Measurements from ENCODE around the gene RALBP1.
"Not testable (repeated sequence)": the region's sequence is repeated elsewhere in the genome, so short reads cannot be mapped to it uniquely, and the experiment has no call there.

RALBP1 gene

DNA sequence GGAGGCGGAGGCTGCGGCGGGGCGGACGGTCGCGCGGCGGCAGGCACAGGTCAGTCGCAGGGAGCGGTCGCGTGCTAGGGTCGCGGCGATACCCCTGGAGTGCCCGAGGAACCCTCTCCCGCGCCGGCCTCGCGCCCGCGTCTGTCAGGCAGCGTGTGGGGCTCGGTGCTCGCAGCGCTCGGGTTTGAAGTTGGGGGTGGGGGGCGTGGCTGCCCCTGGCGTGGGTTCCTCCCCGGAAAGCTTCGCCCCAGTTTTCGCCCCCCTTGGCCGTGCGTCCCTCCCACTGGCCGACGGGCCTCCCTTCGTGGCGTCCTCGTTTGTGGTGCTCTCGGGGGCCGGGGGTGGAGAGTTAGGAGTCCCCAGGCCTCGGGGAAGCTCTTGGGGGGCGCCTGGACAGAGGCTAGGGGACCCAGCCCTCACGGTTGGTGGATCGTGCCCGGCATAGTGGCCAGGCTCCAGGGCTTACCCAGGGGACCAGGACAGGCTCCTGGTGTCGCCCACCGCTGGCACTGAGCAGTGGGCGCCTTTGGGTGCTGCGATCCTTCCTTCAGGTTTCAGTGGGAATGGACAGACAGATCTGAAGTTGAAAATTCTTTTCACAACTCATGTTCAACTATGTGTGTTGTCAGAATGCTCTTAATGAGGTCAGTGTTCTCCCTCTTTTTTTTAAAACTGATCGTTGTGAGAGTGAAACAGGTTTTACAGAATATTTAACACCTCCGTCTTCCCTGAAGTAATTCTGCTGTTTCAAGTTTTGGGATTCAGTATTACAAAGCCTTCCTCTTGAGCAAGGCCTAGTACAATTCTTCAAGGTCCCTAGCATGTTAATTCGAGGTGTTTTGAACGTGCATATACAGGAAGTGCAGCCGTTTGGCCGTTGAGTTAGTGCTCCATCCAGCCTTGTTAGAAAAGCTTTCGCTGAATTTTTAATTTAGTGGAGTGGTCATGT is 604 bp downstream of the RALBP1 start:
- Histone ChIP-seq H3K79me1 (ENCODE audit: low read depth, low read length) (peaks cover 13% of the 10 kb centered on the region), H3K4me3 (ENCODE audit: low read length in 2 of 2) (peak overlapping the region; percentile 66 to 97), H3K4me1 (ENCODE audit: control insufficient read depth in 2 of 2, insufficient read depth in 1 of 2, low read depth in 1 of 2, low read length in 2 of 2) (peaks cover 0 to 2% of the 10 kb centered on the region in 2 donors), H2BK5ac (ENCODE audit: low read length) (peak overlapping the region; percentile 78), H3K4me2 (ENCODE audit: insufficient read depth, low read length, poor library complexity, severe bottlenecking) (peak overlapping the region; percentile 89), H4K91ac (ENCODE audit: low read depth, low read length, poor library complexity) (no peak overlapping the region), H2AK5ac (ENCODE audit: low read depth, low read length) (peak overlapping the region; percentile 98), H3K9me3 (replicated peaks in 1 of 2; ENCODE audit: control insufficient read depth in 2 of 2, insufficient read depth in 1 of 2, low read depth in 1 of 2, low read length in 2 of 2) (no peaks in the 10 kb centered on the region), H3K18ac (ENCODE audit: low read length) (peak overlapping the region; percentile 96), H2AFZ (ENCODE audit: low read length) (peak overlapping the region; percentile 92), H3K27me3 (ENCODE audit: control insufficient read depth in 3 of 3, insufficient read depth in 3 of 3, low read depth in 1 of 3, low read length in 3 of 3) (peaks cover 0 to 4% (median 0%) of the 10 kb centered on the region in 3 experiments), H2BK120ac (ENCODE audit: low read depth, low read length) (peak overlapping the region; percentile 57), H3K27ac (replicated peaks; ENCODE audit: low read length) (peak overlapping the region; percentile 68), H3K36me3 (replicated peaks in 1 of 2; ENCODE audit: control insufficient read depth in 2 of 2, insufficient read depth in 2 of 2, low read length in 2 of 2) (peaks cover 2 to 15% of the 10 kb centered on the region in 2 donors), H3K14ac (ENCODE audit: low read length) (peak overlapping the region; percentile 99), H3K23ac (ENCODE audit: low read depth, low read length, poor library complexity) (peak overlapping the region; percentile 99), H2BK12ac (ENCODE audit: low read length) (peak overlapping the region; percentile 75), H3K4ac (ENCODE audit: low read length) (no peak overlapping the region), H2BK15ac (ENCODE audit: low read length) (peak overlapping the region; percentile 65), H4K8ac (ENCODE audit: low read depth, low read length) (no peak overlapping the region), H3K9ac (ENCODE audit: low read depth, low read length, poor library complexity) (peak overlapping the region; percentile 97)
- WGBS, 2 donors (ENCODE audit: extremely low coverage in 2 of 2, insufficient read length in 2 of 2, insufficient replicate concordance in 1 of 2), result no CpG with 5 or more reads among the region's 59 CpGs
- no peak for DNase-seq (ENCODE audit: low spot score)

DNA sequence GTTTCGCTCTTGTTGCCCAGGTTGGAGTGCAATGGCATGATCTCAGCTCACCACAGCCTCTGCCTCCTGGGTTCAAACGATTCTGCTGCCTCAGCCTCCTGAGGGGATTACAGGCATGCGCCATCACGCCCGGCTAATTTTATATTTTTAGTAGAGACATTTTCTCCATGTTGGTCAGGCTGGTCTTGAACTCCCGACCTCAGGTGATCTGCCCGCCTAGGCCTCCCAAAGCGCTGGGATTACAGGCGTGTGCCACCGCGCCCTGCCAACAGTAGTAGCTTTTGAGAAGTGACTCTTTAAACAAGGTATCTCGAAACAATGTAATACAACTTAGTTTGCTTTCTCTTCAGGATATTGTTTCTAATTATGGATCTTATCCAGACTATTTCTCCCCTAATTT is 1.6 kb downstream of the RALBP1 start:
- not testable (repeated sequence) for H3K4ac ChIP-seq (ENCODE audit: low read length); H4K8ac ChIP-seq (ENCODE audit: low read depth, low read length); H3K4me1 ChIP-seq (ENCODE audit: control insufficient read depth in 2 of 2, insufficient read depth in 1 of 2, low read depth in 1 of 2, low read length in 2 of 2); H2AK5ac ChIP-seq (ENCODE audit: low read depth, low read length); H3K9me3 ChIP-seq (replicated peaks in 1 of 2; ENCODE audit: control insufficient read depth in 2 of 2, insufficient read depth in 1 of 2, low read depth in 1 of 2, low read length in 2 of 2); H3K27ac ChIP-seq (replicated peaks; ENCODE audit: low read length); H4K91ac ChIP-seq (ENCODE audit: low read depth, low read length, poor library complexity); H2BK15ac ChIP-seq (ENCODE audit: low read length); H2AFZ ChIP-seq (ENCODE audit: low read length); H3K27me3 ChIP-seq (ENCODE audit: control insufficient read depth in 3 of 3, insufficient read depth in 3 of 3, low read depth in 1 of 3, low read length in 3 of 3); DNase-seq (ENCODE audit: low spot score); H2BK5ac ChIP-seq (ENCODE audit: low read length); H2BK120ac ChIP-seq (ENCODE audit: low read depth, low read length); H3K23ac ChIP-seq (ENCODE audit: low read depth, low read length, poor library complexity); H3K18ac ChIP-seq (ENCODE audit: low read length); H3K4me2 ChIP-seq (ENCODE audit: insufficient read depth, low read length, poor library complexity, severe bottlenecking); H3K9ac ChIP-seq (ENCODE audit: low read depth, low read length, poor library complexity); H3K14ac ChIP-seq (ENCODE audit: low read length); H2BK12ac ChIP-seq (ENCODE audit: low read length)
- Histone ChIP-seq H3K4me3 (ENCODE audit: low read length in 2 of 2) (peak overlapping the region in 1 of 2 donors; percentile 66), H3K36me3 (replicated peaks in 1 of 2; ENCODE audit: control insufficient read depth in 2 of 2, insufficient read depth in 2 of 2, low read length in 2 of 2) (peaks cover 2 to 18% of the 10 kb centered on the region in 2 donors), H3K79me1 (ENCODE audit: low read depth, low read length) (peaks cover 13% of the 10 kb centered on the region)
- no CpG with 5 or more reads among the region's 12 CpGs for WGBS, 2 donors (ENCODE audit: extremely low coverage in 2 of 2, insufficient read length in 2 of 2, insufficient replicate concordance in 1 of 2)

- H4K8ac ChIP-seq (ENCODE audit: low read depth, low read length), result no peak overlapping the region
Measured at GRCh38 chr18:9477509-9477908, 2.2 kb downstream of the RALBP1 start.

GRCh38 chr18:9478545-9478944 is 3.2 kb downstream of the RALBP1 start:
- no peak overlapping the region for H3K4ac ChIP-seq (ENCODE audit: low read length)
- H2BK5ac ChIP-seq (ENCODE audit: low read length), result no peak overlapping the region
- peaks cover 0 to 1% (median 0%) of the 10 kb centered on the region in 3 experiments for H3K27me3 ChIP-seq (ENCODE audit: control insufficient read depth in 3 of 3, insufficient read depth in 3 of 3, low read depth in 1 of 3, low read length in 3 of 3)
- H3K14ac ChIP-seq (ENCODE audit: low read length), result no peak overlapping the region
- no peak overlapping the region for H3K27ac ChIP-seq (replicated peaks; ENCODE audit: low read length)
- no peak overlapping the region for H2BK15ac ChIP-seq (ENCODE audit: low read length)
- peaks cover 0 to 2% of the 10 kb centered on the region in 2 donors for H3K4me1 ChIP-seq (ENCODE audit: control insufficient read depth in 2 of 2, insufficient read depth in 1 of 2, low read depth in 1 of 2, low read length in 2 of 2)
- no peak overlapping the region for H2BK120ac ChIP-seq (ENCODE audit: low read depth, low read length)
- no peak overlapping the region for H2BK12ac ChIP-seq (ENCODE audit: low read length)
- H3K36me3 ChIP-seq (replicated peaks in 1 of 2; ENCODE audit: control insufficient read depth in 2 of 2, insufficient read depth in 2 of 2, low read length in 2 of 2), result peaks cover 2 to 18% of the 10 kb centered on the region in 2 donors
- no peak for DNase-seq (ENCODE audit: low spot score)
- H3K9me3 ChIP-seq (replicated peaks in 1 of 2; ENCODE audit: control insufficient read depth in 2 of 2, insufficient read depth in 1 of 2, low read depth in 1 of 2, low read length in 2 of 2), result peaks cover 0 to 6% of the 10 kb centered on the region in 2 donors
- peak overlapping the region in 1 of 2 donors; percentile 45 for H3K4me3 ChIP-seq (ENCODE audit: low read length in 2 of 2)
- no peak overlapping the region for H2AFZ ChIP-seq (ENCODE audit: low read length)
- H4K91ac ChIP-seq (ENCODE audit: low read depth, low read length, poor library complexity), result no peak overlapping the region
- peak overlapping the region; percentile 47 for H3K23ac ChIP-seq (ENCODE audit: low read depth, low read length, poor library complexity)
- H3K79me1 ChIP-seq (ENCODE audit: low read depth, low read length), result peaks cover 13% of the 10 kb centered on the region
- no peak overlapping the region for H3K18ac ChIP-seq (ENCODE audit: low read length)
- H3K4me2 ChIP-seq (ENCODE audit: insufficient read depth, low read length, poor library complexity, severe bottlenecking), result no peak overlapping the region
- no peak overlapping the region for H3K9ac ChIP-seq (ENCODE audit: low read depth, low read length, poor library complexity)
- H2AK5ac ChIP-seq (ENCODE audit: low read depth, low read length), result no peak overlapping the region
- no peak overlapping the region for H4K8ac ChIP-seq (ENCODE audit: low read depth, low read length)
- no CpG with 5 or more reads among the region's 31 CpGs for WGBS, 2 donors (ENCODE audit: extremely low coverage in 2 of 2, insufficient read length in 2 of 2, insufficient replicate concordance in 1 of 2)

More at GRCh38 chr18:9477509-9477908, 2.2 kb downstream of the RALBP1 start:
- Histone ChIP-seq H3K27ac (replicated peaks; ENCODE audit: low read length) (no peak overlapping the region), H2AFZ (ENCODE audit: low read length) (no peak overlapping the region), H3K23ac (ENCODE audit: low read depth, low read length, poor library complexity) (no peak overlapping the region), H3K9ac (ENCODE audit: low read depth, low read length, poor library complexity) (no peak overlapping the region), H3K36me3 (replicated peaks in 1 of 2; ENCODE audit: control insufficient read depth in 2 of 2, insufficient read depth in 2 of 2, low read length in 2 of 2) (peaks cover 2 to 18% of the 10 kb centered on the region in 2 donors), H3K14ac (ENCODE audit: low read length) (no peak overlapping the region), H3K79me1 (ENCODE audit: low read depth, low read length) (peaks cover 13% of the 10 kb centered on the region), H2AK5ac (ENCODE audit: low read depth, low read length) (no peak overlapping the region), H2BK5ac (ENCODE audit: low read length) (no peak overlapping the region), H2BK12ac (ENCODE audit: low read length) (no peak overlapping the region), H3K4ac (ENCODE audit: low read length) (no peak overlapping the region), H2BK15ac (ENCODE audit: low read length) (no peak overlapping the region), H3K4me1 (ENCODE audit: control insufficient read depth in 2 of 2, insufficient read depth in 1 of 2, low read depth in 1 of 2, low read length in 2 of 2) (peaks cover 0 to 2% of the 10 kb centered on the region in 2 donors), H3K4me3 (ENCODE audit: low read length in 2 of 2) (no peak overlapping the region), H3K9me3 (replicated peaks in 1 of 2; ENCODE audit: control insufficient read depth in 2 of 2, insufficient read depth in 1 of 2, low read depth in 1 of 2, low read length in 2 of 2) (no peaks in the 10 kb centered on the region), H3K4me2 (ENCODE audit: insufficient read depth, low read length, poor library complexity, severe bottlenecking) (no peak overlapping the region), H2BK120ac (ENCODE audit: low read depth, low read length) (no peak overlapping the region), H3K18ac (ENCODE audit: low read length) (no peak overlapping the region), H3K27me3 (ENCODE audit: control insufficient read depth in 3 of 3, insufficient read depth in 3 of 3, low read depth in 1 of 3, low read length in 3 of 3) (peaks cover 0 to 4% (median 0%) of the 10 kb centered on the region in 3 experiments), H4K91ac (ENCODE audit: low read depth, low read length, poor library complexity) (no peak overlapping the region)
- no CpG with 5 or more reads among the region's 1 CpG for WGBS, 2 donors (ENCODE audit: extremely low coverage in 2 of 2, insufficient read length in 2 of 2, insufficient replicate concordance in 1 of 2)
- no peak for DNase-seq (ENCODE audit: low spot score)

Measured in neuronal stem cell (in vitro differentiated cells).